ENCODE data around the gene MINAR2.

MINAR2 gene

GRCh38 chr5:129767927-129768380, 20.1 kb downstream of the MINAR2 start:
- no peaks in the 10 kb centered on the region for H3K36me3 Mint-ChIP-seq (ENCODE audit: low read depth)
- TF ChIP-seq CTCF (IDR thresholded peaks at IDR 0.05) = peak; percentile 98
- no peaks in the 10 kb centered on the region for H3K9me3 Mint-ChIP-seq
- no peak overlapping the region for H3K27ac Mint-ChIP-seq
- no peaks in the 10 kb centered on the region for H3K27me3 Mint-ChIP-seq (ENCODE audit: low read depth, poor library complexity)
- peaks cover 5% of the 10 kb centered on the region for H3K4me1 Mint-ChIP-seq
- peak overlapping the region; percentile 19 for H3K4me3 Mint-ChIP-seq
- peak; percentile 76 for DNase-seq

- no peak overlapping the region for H3K4me3 Mint-ChIP-seq
- DNase-seq = no peak
- H3K27me3 Mint-ChIP-seq (ENCODE audit: low read depth, poor library complexity) = no peaks in the 10 kb centered on the region
- H3K36me3 Mint-ChIP-seq (ENCODE audit: low read depth) = no peaks in the 10 kb centered on the region
- H3K4me1 Mint-ChIP-seq = peaks cover 5% of the 10 kb centered on the region
- H3K27ac Mint-ChIP-seq = no peak overlapping the region
- no peak for TF ChIP-seq CTCF (IDR thresholded peaks at IDR 0.05)
- H3K9me3 Mint-ChIP-seq = no peaks in the 10 kb centered on the region
Observed at GRCh38 chr5:129768735-129769134, 20.8 kb downstream of the MINAR2 start.

GRCh38 chr5:129770024-129770820, 22.3 kb downstream of the MINAR2 start:
- Mint-ChIP-seq H3K9me3 (no peaks in the 10 kb centered on the region), H3K27me3 (ENCODE audit: low read depth, poor library complexity) (no peaks in the 10 kb centered on the region), H3K36me3 (ENCODE audit: low read depth) (no peaks in the 10 kb centered on the region), H3K27ac (no peak overlapping the region), H3K4me3 (no peak overlapping the region), H3K4me1 (peaks cover 5% of the 10 kb centered on the region)
- TF ChIP-seq CTCF (IDR thresholded peaks at IDR 0.05) = no peak
- no peak for DNase-seq

GRCh38 chr5:129771058-129771838, 23.4 kb downstream of the MINAR2 start:
- Mint-ChIP-seq H3K27me3 (ENCODE audit: low read depth, poor library complexity) (no peaks in the 10 kb centered on the region), H3K4me3 (no peak overlapping the region), H3K36me3 (ENCODE audit: low read depth) (no peaks in the 10 kb centered on the region), H3K9me3 (no peaks in the 10 kb centered on the region), H3K4me1 (peaks cover 5% of the 10 kb centered on the region), H3K27ac (no peak overlapping the region)
- peak; percentile 64 for DNase-seq
- TF ChIP-seq CTCF (IDR thresholded peaks at IDR 0.05) = peak; percentile 84

- H3K4me3 Mint-ChIP-seq = no peak overlapping the region
- peaks cover 4% of the 10 kb centered on the region for H3K9me3 Mint-ChIP-seq
- no peak overlapping the region for H3K27ac Mint-ChIP-seq
- H3K36me3 Mint-ChIP-seq (ENCODE audit: low read depth) = no peaks in the 10 kb centered on the region
- H3K4me1 Mint-ChIP-seq = peaks cover 5% of the 10 kb centered on the region
- no peak for DNase-seq
- no peaks in the 10 kb centered on the region for H3K27me3 Mint-ChIP-seq (ENCODE audit: low read depth, poor library complexity)
- TF ChIP-seq CTCF (IDR thresholded peaks at IDR 0.05) = no peak
Observed at GRCh38 chr5:129773376-129773775, 25.5 kb downstream of the MINAR2 start.

Measured in nephron progenitor cell (in vitro differentiated cells).